Measurements from ENCODE around the gene TBX20.
"Not testable (repeated sequence)": the region's sequence is repeated elsewhere in the genome, so short reads cannot be mapped to it uniquely, and the experiment has no call there.

The TBX20 gene

DNA sequence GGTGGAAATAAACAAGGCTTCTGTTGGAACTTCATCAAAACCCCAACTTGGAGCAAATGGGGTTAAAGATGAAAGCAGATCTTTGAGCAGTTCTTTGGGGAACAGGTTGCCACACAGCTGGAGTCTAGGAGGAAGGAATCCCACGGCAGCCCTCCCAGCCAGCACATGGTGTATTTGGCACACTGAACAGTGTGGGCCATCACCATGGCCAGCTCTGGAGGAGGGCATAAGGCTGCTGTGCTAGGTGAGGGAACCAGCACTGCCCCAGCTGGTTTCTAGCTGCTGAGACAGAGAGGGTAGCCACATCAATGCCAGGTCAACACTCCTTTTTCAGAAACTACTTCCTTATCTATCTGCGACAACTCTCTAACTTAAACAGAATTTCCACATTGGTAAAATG, 33.7 kb downstream of the TBX20 start:
- DNase-seq (ENCODE audit: low read depth): not testable (repeated sequence)

DNA sequence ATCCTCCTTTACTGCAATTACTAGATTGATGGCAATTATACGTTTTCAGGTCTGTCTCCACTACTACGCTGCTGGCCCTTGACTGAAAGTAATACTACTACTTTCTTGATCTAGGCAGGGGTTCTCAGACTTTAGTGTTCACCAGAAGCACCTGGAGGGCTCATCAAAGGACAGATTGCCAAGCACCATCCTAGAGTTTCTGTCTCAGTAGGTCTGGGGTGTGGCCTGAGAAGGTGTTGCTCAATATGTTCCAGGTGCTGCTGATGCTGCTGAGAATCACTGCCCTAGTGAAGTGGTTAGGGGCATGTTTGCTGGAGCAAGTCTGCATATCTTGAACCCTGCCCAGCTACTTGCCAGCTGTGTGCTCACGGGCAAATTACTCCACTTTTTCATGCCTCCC, 37.9 kb downstream of the TBX20 start:
- DNase-seq (ENCODE audit: low read depth): not testable (repeated sequence)

DNA sequence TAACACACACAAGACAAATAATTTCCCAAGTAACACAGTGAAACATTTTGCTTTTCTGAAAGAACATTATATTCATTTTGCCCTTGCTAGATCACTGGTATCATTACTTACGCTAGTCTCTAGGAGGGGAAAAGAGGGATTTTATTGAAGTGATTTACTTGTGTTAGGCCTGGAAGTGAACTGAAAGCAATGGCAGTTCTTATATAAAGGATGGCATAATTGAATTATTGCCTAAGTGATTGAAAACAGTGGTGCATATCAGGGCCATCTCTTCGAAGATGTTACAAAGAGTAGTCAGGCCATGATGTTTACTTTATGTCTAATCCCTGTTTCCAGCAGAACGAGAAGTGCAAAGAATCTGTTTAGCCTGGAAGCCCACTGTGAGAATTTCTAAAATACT, 38.8 kb downstream of the TBX20 start:
- not testable (repeated sequence) for DNase-seq (ENCODE audit: low read depth)

GRCh38 chr7:35206924-35207323, 47.0 kb downstream of the TBX20 start:
- not testable (repeated sequence) for DNase-seq (ENCODE audit: low read depth)

DNA sequence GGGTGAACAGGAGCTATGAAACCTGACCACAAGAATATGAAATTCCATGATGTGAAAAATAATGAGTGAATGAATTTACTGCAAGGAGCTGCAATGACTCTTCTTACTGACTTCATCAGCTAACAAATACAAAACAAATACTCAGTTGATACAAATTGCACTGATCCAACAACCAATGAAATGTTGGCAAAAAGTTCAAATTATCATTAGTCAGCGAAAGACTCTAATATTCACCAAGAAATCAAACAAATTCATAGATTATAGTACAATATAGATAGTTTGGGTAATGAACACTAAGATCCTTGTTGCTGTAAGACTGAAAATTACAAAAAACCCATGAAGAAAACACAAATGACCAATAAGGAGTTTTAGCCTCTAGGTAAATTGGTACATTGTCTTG, 49.0 kb downstream of the TBX20 start:
- not testable (repeated sequence) for DNase-seq (ENCODE audit: low read depth)

- not testable (repeated sequence) for DNase-seq (ENCODE audit: low read depth)
Observed at GRCh38 chr7:35204031-35204430, 49.9 kb downstream of the TBX20 start.

- DNase-seq (ENCODE audit: low read depth): not testable (repeated sequence)
Observed at GRCh38 chr7:35202353-35202752, 51.5 kb downstream of the TBX20 start.

GRCh38 chr7:35200170-35200569, 53.7 kb downstream of the TBX20 start:
- DNase-seq (ENCODE audit: low read depth): not testable (repeated sequence)

DNA sequence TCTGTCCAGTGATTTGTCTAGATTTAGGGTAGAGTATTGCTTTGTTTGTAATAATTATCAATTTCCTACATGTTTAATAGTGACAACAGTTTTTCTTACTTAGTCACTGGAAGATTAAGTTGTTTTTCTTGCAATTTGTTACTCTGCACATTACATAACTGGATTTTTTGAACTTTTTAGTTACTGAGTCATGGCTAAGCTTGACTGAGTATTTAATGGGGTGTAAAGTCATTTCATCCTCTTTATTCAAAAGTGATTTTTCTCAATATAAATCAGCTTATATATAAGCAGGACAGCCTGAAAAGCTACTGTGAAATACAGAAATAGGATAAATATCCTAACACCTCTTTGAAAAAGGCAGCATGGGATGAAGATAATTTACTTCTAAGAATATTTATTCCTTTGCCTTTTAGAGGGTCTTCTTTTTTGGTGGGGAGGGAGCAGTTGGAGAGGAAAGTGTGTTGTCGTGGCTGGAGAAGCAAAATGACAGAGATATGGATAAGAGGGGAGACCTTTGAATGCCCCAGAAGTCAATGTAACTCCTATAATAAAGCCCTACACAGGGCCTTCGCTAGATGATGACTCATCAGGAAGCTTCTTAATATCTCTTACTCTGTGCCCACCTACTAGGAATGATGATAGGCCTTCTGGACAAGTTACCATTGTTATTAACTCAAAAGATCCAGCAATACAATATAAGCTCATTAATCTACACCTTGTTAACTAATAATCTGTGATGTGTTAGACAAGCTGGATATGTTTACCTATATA, 55.3 kb downstream of the TBX20 start:
- not testable (repeated sequence) for DNase-seq (ENCODE audit: low read depth)

GRCh38 chr7:35191571-35191970, 62.3 kb downstream of the TBX20 start:
- not testable (repeated sequence) for DNase-seq (ENCODE audit: low read depth)

DNA sequence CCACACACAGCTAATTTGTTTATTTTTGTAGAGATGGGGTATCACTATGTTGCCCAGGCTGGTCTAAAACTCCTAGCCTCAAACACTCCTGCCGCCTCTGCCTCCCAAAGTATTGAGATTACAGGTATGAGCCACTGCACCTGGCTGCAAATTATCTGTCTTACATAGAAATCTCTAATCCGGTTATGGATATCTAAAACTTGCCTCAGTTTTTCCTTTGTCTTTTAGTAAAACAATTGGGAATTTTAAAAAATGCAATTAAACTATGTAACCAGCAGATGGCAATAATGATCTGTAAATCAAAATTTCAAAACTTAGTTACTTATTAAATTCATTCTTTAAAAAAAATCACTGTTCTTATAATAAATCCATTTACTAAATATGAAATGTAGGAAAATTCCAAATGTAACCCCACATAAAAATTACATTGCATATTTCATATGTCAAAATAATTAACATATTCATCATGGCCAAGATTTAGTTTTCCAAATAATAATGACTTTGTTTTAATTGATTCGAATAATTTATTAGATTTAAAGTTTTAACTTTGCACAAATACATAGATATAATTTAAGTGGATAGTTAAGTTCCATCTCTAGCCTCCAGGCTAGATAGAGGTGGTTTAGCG, 63.6 kb downstream of the TBX20 start:
- DNase-seq (ENCODE audit: low read depth): not testable (repeated sequence)

GRCh38 chr7:35186751-35187150, 67.1 kb downstream of the TBX20 start:
- DNase-seq (ENCODE audit: low read depth): not testable (repeated sequence)

GRCh38 chr7:35185908-35186731, 67.8 kb downstream of the TBX20 start:
- DNase-seq (ENCODE audit: low read depth): no peak

DNA sequence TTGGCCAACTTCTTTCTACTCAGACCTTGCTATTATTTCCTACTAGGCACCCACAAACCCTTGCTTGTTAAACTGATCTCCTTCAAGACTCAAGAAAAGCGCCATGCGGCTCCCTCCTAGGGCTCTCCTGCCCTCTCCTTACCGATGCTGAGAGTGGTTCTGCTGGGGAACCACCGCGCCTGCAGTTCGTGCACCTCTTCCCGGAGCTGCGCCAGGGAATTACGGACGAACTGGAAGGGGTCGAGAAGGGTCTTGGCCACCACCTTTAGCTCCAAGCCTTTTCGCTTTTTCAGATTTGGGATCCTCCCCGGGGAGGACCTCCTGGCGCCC, 68.4 kb downstream of the TBX20 start:
- not testable (repeated sequence) for DNase-seq (ENCODE audit: low read depth)

DNA sequence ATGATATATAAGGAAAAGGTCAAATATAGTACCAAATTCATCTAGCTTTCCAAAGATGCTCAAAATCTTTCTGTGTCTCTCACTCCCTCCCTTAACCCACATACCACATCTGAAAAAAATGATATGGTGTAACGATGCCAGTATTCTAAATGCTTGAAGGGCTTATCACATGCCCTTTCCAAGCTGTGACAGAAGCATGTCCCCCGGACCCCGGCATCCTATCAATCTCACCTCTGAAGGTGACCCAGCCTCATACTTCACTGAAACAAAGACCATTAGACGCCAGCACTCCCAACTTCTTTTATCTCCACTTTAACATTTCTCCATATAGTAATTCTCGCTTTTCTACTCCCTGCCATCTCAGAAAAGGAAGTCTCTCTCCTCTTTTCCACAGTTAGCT, 68.9 kb downstream of the TBX20 start:
- not testable (repeated sequence) for DNase-seq (ENCODE audit: low read depth)

DNA sequence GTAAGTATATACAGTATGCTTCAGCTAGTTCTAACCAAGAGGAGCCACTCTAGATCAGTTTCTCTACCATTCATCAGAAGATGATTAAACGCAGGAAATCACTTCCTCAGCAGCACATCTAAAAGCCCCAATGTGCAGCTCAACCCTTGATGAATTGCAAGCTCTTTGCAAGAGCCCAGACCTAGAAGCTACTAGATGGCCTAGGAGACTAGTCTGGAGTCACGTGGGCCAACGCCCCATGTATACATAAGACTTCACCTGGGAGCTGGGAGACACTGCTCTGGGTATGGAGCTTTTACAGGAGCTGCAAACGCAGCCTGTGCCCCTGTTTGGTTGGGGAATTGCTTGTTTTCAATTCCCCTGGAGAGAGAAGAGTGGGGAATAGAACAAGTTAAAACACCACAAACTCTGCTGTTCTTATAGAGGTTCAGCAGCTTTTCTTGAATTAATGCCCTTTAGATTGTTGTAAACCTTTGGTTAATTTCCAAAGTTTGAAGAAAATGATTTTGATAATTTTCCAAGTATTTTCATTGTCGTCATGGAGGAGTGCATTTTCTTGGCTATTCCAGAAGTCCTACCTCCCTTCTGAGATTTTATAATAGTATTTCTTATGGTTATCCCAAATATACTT, 69.9 kb downstream of the TBX20 start:
- DNase-seq (ENCODE audit: low read depth): not testable (repeated sequence)

DNA sequence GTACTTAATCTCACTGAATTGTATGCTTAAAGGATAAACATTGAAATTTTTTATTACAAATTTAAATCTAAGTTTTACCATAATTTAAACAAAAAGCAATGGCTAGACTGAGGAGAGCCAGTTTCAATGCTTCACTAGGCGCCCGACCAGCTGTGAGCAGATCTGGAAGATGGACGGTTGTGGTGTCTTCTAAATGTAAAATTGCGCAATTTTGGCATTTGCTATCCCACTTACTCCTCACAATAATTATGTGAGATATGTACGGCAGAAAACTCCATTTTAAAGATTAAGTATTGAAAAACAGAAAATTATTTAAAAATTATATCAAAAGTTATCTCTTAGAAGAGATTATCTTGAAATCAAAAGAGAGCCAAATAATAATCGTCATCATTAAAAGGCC, 73.2 kb downstream of the TBX20 start:
- not testable (repeated sequence) for DNase-seq (ENCODE audit: low read depth)

DNA sequence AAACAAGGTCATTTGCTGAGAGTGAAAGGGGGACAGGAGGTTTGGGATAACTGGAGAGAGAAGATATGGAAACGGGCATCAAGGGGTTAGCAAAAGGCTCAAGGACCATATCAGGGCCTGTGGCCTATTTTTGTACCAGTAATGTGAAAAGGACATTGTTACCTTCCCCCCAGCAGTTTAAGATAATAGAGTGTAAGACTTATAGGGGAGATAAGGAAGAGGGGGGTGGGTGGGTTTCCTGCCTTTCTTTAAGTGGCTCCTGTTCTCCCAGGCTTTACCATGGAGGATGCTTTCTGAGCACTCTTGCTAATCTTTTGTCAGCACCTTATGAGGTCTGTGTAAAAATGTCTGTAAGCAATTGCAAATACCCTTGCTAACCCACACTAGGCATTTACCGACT, 80.7 kb downstream of the TBX20 start:
- not testable (repeated sequence) for DNase-seq (ENCODE audit: low read depth)

GRCh38 chr7:35172131-35172530, 81.8 kb downstream of the TBX20 start:
- DNase-seq (ENCODE audit: low read depth): not testable (repeated sequence)

- not testable (repeated sequence) for DNase-seq (ENCODE audit: low read depth)
Observed at GRCh38 chr7:35167658-35168057, 86.2 kb downstream of the TBX20 start.

DNA sequence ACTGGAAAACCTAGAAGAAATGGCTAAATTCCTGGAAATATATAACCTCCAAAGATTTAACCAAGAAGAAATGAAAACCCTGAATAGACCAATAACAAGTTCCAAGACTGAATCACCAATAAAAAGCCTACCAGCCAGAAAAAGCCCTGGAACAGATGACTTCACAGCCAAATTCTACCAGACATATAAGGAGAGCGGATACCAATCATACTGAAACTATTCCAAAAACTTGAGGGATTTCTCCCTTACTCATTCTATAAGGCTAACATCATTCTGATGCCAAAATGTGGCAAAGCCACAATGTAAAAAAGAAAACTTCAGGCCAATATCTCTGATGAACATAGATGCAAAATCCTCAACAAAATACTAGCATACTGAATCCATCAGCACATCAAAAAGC, 86.7 kb downstream of the TBX20 start:
- not testable (repeated sequence) for DNase-seq (ENCODE audit: low read depth)

- DNase-seq (ENCODE audit: low read depth): not testable (repeated sequence)
Observed at GRCh38 chr7:35161059-35161740, 92.7 kb downstream of the TBX20 start.

Measured in T-helper 22 cell (primary cell).